HG03378 (cell line): ENCODE data around the gene MOB3C.

Experiments
- ATAC-seq: cut with Tn5 transposase; IDR thresholded peaks from one replicate; pipeline ENCODE4 v1.9.1; 2021; ENCODE audit warnings: mild to moderate bottlenecking, moderate library complexity; ENCODE audit not compliant: unreplicated experiment

Gene MOB3C

DNA sequence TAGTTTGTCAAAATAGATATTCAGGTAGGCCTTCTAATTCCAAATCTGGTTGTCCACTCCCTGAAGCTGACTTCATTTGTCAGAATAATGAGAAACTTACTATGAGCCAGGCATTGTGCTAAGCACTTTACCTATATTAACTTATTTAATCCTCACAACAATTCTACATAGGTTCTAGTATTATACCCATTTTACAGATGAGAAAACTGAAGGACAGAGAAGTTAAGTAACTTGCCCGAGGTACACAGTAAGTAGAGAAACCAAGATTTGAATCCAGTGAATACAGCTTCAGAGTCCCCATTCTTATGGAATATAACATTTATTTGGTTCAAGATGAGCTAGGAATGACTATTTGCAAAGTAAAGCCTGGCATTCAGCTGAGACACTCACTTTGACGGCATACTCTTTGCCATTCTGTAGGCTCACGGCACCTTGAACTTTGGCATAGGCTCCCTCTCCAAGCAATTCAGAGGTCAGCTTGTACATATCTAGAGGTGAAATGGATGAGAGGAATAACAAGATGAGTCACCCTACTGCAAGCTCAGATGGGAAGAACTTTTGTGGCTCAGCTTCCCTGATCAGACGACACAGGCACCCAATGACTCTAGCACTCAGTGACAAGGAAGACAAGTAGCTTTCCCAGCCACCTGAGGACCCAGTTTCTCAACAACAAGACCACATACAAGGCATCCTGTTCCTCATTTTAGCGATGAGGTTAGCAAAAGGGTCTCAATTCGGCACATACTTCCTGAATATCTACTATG is 36.3 kb downstream of the MOB3C start:
- ATAC-seq = no peak

DNA sequence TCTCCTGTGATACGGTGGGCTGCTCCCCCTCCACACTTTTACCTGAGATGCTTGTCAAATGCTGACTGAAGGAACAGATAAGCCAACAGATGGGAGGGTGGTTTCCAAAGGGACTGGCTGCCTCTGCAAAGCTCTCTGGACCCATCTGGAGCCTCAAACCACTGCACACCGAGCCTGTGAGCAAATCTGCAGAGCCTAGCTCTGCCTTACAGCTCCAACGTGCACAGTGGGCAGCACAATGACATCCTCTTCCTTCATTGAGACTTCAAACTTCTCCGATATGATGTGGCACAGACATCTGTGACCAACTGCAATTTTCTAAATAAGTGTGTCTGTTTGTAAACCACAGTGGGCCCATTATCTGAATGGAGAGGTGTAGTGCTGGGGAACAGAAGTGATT is 38.9 kb downstream of the MOB3C start:
- ATAC-seq = no peak

DNA sequence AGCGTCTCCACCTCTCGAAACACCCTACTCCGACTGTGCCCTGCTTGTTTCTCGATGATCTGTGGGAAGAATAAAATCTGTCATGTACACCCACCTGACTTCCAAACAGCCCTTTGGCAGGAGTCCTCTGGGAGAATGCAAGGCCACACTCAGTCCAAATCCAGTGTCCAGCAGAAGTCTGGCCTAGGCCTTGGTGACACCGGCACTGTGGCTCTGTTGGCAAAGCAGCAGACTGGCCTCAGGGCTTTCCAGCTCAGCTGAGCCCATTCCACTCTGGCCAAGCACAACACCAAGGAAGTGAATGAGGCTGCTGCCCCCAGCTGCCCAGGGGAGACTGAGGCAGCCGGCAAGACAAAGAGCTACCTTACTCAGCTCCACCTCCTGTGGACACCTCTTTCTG is 40.0 kb downstream of the MOB3C start:
- ATAC-seq = no peak

DNA sequence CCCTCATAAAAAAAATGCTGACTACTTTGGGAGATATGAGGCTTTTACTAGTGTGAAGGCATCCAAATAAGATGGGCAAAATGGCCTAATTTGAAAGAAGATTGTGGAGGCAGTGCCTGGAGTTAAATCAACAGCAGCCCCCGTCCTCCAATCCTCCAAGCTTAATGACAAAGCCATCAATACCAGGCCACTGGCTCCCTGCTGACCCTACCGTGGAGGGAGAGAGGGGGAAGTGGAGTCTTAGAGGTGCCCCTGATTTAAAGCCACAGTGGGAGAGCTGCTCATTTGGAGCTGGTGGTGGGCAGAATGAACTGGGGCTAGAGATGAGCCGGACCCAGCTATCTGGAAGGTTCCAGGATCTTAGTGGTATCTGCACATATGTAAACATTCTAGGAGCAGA is 40.8 kb downstream of the MOB3C start:
- ATAC-seq = no peak

DNA sequence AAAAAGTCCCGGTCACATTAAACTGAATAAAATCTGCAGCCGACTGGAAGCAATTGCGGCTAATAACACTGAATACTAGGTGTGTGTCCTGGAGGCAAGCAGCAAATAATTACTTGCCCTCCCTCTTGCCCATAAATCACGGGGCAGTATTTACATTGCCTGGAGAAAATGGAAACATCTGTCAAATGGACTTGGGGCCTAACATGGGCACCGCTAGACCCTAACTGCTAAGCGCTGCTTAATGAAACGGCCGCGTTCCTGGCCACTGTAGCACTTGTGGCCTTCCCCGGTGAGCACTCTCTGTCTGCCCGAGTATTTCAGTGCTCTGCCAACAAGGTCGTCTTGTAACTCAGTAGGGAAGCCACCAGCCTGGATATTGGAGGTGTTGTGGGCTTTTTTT is 41.3 kb downstream of the MOB3C start:
- no peak for ATAC-seq

DNA sequence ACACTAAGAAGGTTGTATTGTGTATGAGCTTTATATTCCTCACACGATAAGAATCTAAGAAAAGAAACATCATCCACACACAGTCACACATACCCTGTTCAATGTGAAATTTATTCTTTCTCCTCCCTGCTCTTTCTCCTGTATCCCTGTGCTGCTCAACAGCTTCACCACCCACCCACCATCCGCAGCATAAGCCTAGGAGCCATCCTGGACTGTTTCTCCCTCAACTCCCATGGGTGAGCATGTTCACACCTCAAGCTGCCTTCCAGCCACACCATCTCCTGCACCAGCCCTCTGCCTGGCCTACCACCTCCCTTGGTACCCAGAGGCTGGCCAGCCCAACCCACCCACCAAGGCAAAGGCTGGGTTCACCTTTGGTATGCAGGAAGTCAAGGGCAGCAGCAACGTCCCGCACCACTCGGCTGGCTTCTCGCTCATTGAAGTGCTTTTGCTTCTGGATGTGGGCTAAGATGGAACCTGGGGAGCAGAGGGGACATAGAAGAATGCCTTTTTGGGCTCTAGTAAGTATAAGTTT is 44.9 kb downstream of the MOB3C start:
- no peak for ATAC-seq

DNA sequence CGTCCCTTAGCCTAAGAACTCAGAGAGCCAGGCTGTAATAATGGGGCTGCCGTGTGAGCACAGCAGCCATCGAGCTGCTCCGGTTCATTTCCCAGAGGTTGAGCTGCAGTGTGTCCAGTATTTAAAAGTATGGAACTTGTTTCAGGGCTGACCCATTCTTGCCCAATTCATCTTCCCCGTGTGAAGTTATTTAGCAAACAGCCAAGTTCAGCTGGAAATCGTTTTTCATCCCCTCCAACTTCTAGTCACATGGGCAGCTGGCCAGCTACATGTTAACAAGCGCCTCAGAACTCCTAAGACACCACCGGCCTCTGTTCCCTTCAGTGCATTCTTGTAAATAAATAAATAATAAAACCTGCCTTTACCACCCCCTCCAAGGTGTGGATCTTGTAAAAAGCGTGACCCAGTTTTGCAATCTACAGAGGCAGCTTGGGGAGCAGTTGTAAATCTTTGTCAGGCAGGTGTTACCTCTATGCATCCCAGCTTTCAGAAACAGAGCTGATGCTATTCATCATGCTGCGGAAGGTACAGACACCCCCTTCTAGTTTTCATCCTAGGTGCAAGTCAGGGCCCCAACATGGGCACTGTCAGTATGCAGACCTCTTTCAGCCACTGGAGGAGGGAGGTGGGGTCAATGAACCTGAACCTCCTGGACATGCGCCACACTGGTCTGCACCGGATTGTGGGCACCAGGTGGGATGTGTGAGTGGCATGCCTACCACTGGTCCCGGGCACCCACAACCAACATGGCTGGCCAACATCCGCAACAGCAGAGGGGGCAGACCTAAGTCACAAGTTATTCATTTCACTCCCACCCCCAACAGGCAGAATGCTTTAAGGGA is 46.5 kb downstream of the MOB3C start:
- ATAC-seq = no peak

DNA sequence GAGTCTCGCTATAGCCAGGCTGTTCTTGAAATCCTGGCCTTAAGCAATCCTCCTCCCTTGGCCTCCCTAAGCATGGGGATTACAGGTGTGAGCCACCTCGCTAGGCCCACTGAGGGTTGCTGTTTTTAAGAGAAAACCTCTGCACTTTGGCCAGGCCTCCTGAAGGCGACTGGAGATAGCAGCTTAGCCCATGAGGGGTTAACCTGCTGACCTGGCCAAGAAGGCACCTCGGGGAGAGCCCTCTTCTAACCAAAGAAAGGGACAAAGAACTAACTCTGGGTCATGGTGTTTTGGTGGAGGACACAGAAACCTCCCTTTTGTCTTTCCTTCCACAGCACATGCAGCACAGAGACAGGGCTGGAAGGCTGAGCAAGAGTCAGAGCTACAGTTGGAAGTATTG is 47.5 kb downstream of the MOB3C start:
- ATAC-seq = no peak

DNA sequence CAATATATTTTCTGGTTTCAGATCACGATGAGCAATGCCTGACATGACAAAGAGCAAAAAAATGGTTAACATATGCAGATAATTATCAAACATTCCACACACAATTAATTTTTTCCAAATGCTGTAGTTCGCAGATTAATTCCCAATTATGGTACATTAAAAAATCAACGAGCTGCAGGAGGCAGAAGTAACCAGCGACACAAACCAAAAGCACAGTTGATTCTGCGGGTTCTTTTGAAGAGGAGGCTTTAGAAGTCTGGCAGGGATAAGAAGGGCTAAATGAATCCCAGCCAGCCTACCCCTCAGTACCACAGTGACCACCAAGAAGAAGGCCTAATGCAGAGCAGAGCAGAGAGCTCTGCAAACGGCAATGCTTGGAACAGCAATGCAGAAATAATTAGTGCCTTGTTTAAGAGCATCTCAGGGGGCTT is 48.1 kb downstream of the MOB3C start:
- no peak for ATAC-seq

DNA sequence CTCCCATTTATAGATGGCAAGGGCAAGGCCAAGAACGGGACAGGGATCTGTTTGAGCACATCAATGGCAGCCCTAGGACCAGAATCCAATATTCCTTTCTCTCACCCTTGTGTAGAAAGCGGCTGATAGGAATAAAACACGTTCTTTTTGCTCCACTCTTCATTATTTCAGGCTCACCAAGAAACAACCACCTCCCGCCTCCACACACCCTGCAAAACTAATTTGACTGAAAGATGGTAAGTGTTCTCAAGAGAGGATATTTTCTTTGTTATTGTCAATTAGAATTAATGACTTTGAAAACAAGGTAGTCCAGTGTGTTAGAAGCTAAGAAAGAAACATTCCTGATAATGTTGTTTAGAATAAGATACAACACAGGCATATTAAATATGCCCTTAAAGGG is 53.3 kb downstream of the MOB3C start:
- ATAC-seq = no peak

DNA sequence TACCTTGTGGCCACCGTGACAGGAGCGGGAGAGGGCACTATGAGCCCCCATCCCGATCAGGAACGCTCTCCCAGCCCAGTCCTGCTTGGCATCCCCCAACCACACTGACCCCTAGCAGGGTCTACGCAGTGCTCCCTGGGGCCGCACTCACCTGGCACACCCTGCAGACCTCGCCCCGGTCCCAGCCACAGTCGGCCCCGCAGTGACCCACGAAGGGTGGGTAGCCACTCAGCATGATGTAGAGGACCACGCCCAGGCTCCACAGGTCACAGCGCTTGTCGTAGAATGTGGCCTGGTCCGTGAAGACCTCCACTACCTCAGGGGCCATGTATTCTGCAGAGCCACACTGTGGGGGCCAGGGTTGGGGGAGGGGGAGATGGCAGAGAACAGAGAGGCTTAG is 54.1 kb downstream of the MOB3C start:
- ATAC-seq = no peak

DNA sequence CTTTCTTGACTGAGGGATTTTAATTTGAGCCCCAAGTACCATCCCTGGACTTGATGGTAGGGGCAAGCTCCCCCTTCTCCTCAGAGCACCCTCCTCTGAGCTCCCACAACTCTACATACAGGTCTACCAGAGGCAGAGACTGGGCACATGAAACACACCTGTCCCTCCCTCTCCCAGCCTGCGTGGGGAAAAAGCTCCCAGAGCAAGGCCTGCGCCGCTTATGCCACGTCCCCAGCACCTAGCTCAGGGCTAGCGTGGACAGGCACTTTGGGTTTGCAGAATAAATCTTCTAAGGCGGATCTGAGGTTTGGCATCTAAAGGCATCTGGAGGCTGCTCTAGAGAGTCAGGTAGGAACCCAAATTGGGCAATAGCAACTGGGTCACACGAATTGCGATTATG is 57.6 kb downstream of the MOB3C start:
- no peak for ATAC-seq

DNA sequence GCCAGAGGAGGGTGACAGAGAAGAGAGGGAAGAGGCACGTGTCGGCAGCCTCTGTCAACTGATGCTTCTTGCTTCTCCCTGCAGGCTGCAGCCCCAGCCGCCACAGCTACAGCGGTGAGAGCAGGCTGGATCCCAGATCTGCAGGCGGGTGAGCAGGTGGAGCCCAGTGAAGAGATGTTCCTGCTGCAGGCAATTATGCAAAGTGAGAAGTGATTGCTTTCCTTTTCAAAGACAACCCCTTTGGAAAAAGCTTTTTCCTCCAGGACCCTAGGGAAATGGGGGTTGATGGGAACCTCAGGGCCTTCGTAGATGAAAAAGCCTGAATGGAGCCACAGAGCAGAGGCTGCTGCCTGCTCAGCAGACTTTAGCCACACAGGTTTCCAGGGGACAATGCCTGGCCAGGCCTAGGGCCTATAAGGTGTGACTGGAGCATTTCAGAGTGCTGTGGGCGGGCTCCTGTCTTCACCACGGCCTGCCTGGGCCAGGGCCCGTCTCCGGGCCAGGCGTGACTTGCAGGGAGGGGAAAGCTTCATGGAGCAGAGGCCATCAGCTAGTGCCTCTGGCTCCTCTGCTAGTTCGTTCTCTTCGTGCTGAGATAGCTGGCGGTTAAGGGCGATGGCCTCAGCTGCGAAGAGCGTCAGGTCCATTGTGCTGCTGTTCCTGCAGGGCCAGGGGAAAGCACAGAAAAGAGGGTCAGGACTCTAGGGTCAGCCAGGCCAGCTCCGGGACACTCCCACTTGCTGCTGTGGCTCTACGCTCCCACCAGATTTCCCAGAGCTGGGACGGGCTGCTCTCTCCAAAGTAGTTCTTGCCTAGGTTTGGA is 58.3 kb downstream of the MOB3C start:
- no peak for ATAC-seq
